OCI-LY1 (cell line): ENCODE measurements around the gene MCAM.

Experiments
- CTCF ChIP-seq: fragments of 200-600 bp; sonication (generic), shearing (Covaris generic); IDR thresholded peaks from 2 replicates; pipeline ENCODE4 v1.5.1; 2017; ENCODE audit warnings: mild to moderate bottlenecking, antibody characterized with exemption, low read length, moderate library complexity, mixed read lengths
- EZH2 ChIP-seq: fragments of 200-600 bp; sonication (generic), shearing (Covaris generic); IDR thresholded peaks from 2 replicates; pipeline ENCODE4 v1.8.0; 2017; ENCODE audit warnings: borderline replicate concordance, mixed run types, mild to moderate bottlenecking, antibody characterized with exemption, low read length, moderate library complexity, mixed read lengths

- TF ChIP-seq CTCF = no peak
- TF ChIP-seq EZH2 = no peak
Observed at GRCh38 chr11:119337581-119338317, 20.8 kb upstream of the MCAM start.
